ENCODE measurements around the gene DTX2.
"Not testable (repeated sequence)": the region's sequence is repeated elsewhere in the genome, so short reads cannot be mapped to it uniquely, and the experiment has no call there.

The DTX2 gene

GRCh38 chr7:76512941-76513816 is 51.7 kb downstream of the DTX2 start:
- DNase-seq (ENCODE audit: low spot score) = peak; percentile 32
- TF ChIP-seq, protein P1, sequence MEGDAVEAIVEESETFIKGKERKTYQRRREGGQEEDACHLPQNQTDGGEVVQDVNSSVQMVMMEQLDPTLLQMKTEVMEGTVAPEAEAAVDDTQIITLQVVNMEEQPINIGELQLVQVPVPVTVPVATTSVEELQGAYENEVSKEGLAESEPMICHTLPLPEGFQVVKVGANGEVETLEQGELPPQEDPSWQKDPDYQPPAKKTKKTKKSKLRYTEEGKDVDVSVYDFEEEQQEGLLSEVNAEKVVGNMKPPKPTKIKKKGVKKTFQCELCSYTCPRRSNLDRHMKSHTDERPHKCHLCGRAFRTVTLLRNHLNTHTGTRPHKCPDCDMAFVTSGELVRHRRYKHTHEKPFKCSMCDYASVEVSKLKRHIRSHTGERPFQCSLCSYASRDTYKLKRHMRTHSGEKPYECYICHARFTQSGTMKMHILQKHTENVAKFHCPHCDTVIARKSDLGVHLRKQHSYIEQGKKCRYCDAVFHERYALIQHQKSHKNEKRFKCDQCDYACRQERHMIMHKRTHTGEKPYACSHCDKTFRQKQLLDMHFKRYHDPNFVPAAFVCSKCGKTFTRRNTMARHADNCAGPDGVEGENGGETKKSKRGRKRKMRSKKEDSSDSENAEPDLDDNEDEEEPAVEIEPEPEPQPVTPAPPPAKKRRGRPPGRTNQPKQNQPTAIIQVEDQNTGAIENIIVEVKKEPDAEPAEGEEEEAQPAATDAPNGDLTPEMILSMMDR (IDR thresholded peaks at IDR 0.05; ENCODE audit: borderline replicate concordance, control extremely low read depth, extremely low read depth, insufficient read depth, missing control alignments) = no peak
- in situ Hi-C loops (cut with MboI; ENCODE audit: low sequenced_read_pairs, unreplicated experiment) = no loop called here

- peak; percentile 17 for DNase-seq (ENCODE audit: low spot score)
- in situ Hi-C loops (cut with MboI; ENCODE audit: low sequenced_read_pairs, unreplicated experiment) = no loop called here
- TF ChIP-seq, protein P1 (IDR thresholded peaks at IDR 0.05; ENCODE audit: borderline replicate concordance, control extremely low read depth, extremely low read depth, insufficient read depth, missing control alignments) = no peak
Measured at GRCh38 chr7:76513817-76514799, 52.6 kb downstream of the DTX2 start.

- TF ChIP-seq, protein P1 (IDR thresholded peaks at IDR 0.05; ENCODE audit: borderline replicate concordance, control extremely low read depth, extremely low read depth, insufficient read depth, missing control alignments) = no peak
- in situ Hi-C loops (cut with MboI; ENCODE audit: low sequenced_read_pairs, unreplicated experiment) = no loop called here
- peak; percentile 24 for DNase-seq (ENCODE audit: low spot score)
Measured at GRCh38 chr7:76514926-76515771, 53.6 kb downstream of the DTX2 start.

GRCh38 chr7:76515999-76516443 is 54.5 kb downstream of the DTX2 start:
- in situ Hi-C loops (cut with MboI; ENCODE audit: low sequenced_read_pairs, unreplicated experiment) = no loop called here
- DNase-seq (ENCODE audit: low spot score) = peak; percentile 83
- TF ChIP-seq, protein P1 (IDR thresholded peaks at IDR 0.05; ENCODE audit: borderline replicate concordance, control extremely low read depth, extremely low read depth, insufficient read depth, missing control alignments) = peak; percentile 86

- in situ Hi-C loops (cut with MboI; ENCODE audit: low sequenced_read_pairs, unreplicated experiment) = not testable (repeated sequence)
Measured at GRCh38 chr7:76516932-76517331, 55.4 kb downstream of the DTX2 start.

GRCh38 chr7:76526183-76526582 is 64.7 kb downstream of the DTX2 start:
- DNase-seq (ENCODE audit: low spot score); in situ Hi-C loops (cut with MboI; ENCODE audit: low sequenced_read_pairs, unreplicated experiment): not testable (repeated sequence)

More at GRCh38 chr7:76516932-76517331, 55.4 kb downstream of the DTX2 start:
- DNase-seq (ENCODE audit: low spot score) = not testable (repeated sequence)

DNA sequence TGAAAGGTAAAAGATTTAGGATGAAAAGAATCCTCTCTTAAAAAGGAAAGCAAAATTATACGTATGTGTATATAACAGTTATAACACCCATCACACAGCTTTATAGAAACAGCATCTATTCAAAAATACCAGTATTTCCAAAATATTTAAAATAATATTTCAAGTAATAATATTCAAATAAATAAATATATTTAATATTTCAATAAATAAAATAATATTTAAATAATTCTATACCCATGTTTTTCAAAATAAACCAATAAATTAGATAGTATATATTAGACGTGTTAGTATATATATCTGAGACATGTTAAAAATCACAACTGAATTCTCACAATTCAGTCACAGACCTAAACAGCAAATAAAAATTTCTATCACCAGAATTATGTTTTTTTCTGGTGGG is 70.1 kb downstream of the DTX2 start:
- DNase-seq (ENCODE audit: low spot score); in situ Hi-C loops (cut with MboI; ENCODE audit: low sequenced_read_pairs, unreplicated experiment): not testable (repeated sequence)

DNA sequence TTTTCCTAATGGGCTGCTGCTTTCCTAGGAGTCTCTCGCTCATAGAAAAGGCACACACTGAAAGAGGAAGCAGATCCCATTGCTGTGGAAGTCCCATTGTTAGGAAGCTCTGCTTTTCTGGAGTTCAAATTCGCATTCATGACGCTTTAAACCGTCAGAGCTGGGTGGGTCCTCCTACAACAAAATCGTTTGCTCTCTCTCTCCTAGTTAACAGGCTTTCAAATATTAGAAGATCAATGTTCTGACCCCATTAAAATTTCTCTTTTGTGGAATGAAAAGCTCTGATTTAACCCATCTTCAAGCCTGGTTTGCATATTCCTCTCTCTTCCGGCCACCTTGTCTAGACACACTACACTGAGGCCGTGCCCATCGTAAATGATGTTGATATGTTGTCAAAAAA is 81.7 kb downstream of the DTX2 start, which contains the start of gene SPDYE16:
Gene SPDYE16 (minus strand): TSS at position 101 of the 400 bp plus-strand sequence. CDS start 1,838 bp downstream, outside the sequence.
- DNase-seq (ENCODE audit: low spot score); in situ Hi-C loops (cut with MboI; ENCODE audit: low sequenced_read_pairs, unreplicated experiment): not testable (repeated sequence)

- DNase-seq (ENCODE audit: low spot score) = peak; percentile 84
- in situ Hi-C loops (cut with MboI; ENCODE audit: low sequenced_read_pairs, unreplicated experiment) = not testable (repeated sequence)
Measured at GRCh38 chr7:76549025-76549854, 87.7 kb downstream of the DTX2 start.

- in situ Hi-C loops (cut with MboI; ENCODE audit: low sequenced_read_pairs, unreplicated experiment) = not testable (repeated sequence)
- DNase-seq (ENCODE audit: low spot score) = peak; percentile 1
Measured at GRCh38 chr7:76549855-76550248, 88.3 kb downstream of the DTX2 start.

GRCh38 chr7:76551992-76552391 is 90.5 kb downstream of the DTX2 start:
- in situ Hi-C loops (cut with MboI; ENCODE audit: low sequenced_read_pairs, unreplicated experiment); DNase-seq (ENCODE audit: low spot score): not testable (repeated sequence)
